Measurements from ENCODE around the gene CSTF2. TPM values are rescaled to one million over a fixed set of nuclear protein-coding genes. Genes with fewer than 3 reads are reported as not detected.
"Not testable (repeated sequence)": the region's sequence is repeated elsewhere in the genome, so short reads cannot be mapped to it uniquely, and the experiment has no call there.

The CSTF2 gene
- polyA plus RNA-seq (2013, experiment 1 of 2; ENCODE audit: insufficient read length), result 13.7 TPM
- 13.7 TPM for polyA plus RNA-seq (2013, experiment 2 of 2; ENCODE audit: insufficient read length)

GRCh38 chrX:100819837-100820666 is at the start of gene CSTF2:
TSS of gene CSTF2 (plus strand) at chrX:100820391. CDS start at chrX:100820417, 26 bp downstream.
- peak; percentile 82 for DNase-seq

GRCh38 chrX:100796371-100796770 is 23.8 kb upstream of the CSTF2 start:
- DNase-seq, result not testable (repeated sequence)

DNA sequence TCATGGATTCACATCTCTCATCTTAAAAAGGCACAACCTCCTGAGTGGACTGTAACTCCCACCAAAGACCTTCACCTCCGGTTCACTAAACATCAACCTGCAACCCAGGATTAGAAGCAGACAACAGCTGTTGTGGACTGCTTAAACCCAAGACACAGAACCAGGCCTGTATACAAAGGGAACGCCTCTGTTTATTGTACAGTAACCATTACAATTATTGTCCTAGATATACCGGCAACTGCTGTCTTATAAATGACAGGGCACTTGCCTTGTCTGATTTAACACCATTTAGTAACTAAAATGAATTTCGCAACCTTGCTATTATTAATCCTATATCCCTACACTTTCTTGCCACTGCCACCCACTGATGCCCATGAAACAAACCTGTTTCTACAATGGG is 22.8 kb upstream of the CSTF2 start:
- no peak for DNase-seq

DNA sequence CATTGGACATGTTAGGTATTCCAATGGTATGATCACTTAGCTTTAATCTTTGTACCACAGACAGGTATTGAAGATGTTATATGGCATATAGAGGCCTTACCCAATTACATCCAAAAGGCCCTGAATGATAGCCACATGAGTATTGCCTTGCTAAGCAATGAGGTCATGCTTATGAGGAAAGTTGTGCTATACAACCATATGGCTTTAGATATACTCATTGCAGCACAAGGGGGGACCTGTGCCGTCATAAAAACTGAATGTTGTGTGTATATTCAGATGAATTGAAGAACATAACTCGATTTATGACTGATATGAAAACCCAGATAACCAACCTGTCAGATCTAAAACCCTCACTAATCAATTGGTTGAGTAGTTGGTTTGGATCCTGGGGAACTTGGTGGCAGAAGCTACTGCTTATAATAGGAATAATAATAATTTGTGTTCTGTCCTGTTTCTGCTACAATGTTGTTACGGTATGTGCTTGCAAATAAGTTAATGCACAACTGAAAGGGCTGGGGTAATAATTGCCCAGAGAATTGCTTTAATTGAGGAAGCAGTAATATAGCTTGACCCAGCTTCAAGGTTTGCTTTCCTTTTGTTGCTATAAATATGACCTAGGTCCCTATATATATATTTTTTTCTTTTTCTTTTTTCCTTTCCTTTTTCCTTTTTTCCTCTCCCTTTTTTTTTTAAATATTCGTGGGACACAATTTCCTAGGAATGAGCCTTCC is 21.5 kb upstream of the CSTF2 start:
- no peak for DNase-seq

DNA sequence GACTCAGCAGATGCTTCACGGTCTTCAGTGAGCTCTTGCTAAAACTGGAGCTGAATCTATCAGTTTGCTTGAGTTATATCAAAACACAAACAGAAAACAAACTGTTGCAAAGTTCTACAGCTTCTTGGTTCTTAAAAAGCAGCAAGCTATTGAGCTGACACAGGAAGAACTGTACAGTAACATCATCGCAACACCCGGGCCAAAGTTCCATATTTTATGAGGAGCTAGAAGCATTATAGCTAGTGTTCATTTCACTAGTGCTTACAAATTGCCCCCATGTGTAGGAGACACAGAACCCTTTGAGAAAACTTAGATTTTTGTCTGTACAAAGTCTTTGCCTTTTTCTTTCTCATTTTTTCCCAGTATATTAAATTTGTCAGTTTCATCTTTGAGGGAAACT is 17.3 kb upstream of the CSTF2 start:
- DNase-seq, result no peak

- DNase-seq, result no peak
Measured at GRCh38 chrX:100804780-100805179, 15.4 kb upstream of the CSTF2 start.

- not testable (repeated sequence) for DNase-seq
Measured at GRCh38 chrX:100808265-100808664, 11.9 kb upstream of the CSTF2 start.

- no peak for DNase-seq
Measured at GRCh38 chrX:100812216-100813158, 7.7 kb upstream of the CSTF2 start.

DNA sequence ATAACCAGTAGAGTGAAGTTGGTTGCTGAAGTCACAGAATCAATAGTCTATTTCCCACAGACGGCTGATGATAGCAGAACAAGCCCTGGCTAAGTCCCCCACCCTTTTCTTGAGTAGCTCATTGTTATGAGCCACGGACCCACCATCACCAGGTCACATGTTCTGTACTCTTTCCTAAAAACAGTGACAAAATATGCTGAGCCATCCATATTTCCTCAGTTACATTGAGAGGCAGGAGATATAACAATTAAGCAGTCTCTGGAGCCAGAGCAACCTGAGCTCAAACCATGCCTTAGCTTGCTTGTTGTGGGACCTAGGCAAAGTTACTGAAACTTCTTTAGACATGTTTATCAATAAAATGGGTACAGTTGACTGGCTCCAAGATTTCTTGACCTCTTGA is 2.9 kb upstream of the CSTF2 start:
- DNase-seq, result no peak

- DNase-seq, result no peak
Measured at GRCh38 chrX:100819534-100819836, 706 bp upstream of the CSTF2 start.

GRCh38 chrX:100829730-100830129 is 9.5 kb downstream of the CSTF2 start:
- no peak for DNase-seq

GRCh38 chrX:100830143-100830542 is 10.0 kb downstream of the CSTF2 start:
- DNase-seq, result no peak

GRCh38 chrX:100830547-100830946 is 10.4 kb downstream of the CSTF2 start:
- DNase-seq, result no peak

- DNase-seq, result no peak
Measured at GRCh38 chrX:100831219-100831946, 11.2 kb downstream of the CSTF2 start.

- no peak for DNase-seq
Measured at GRCh38 chrX:100850317-100850716, 30.1 kb downstream of the CSTF2 start.

DNA sequence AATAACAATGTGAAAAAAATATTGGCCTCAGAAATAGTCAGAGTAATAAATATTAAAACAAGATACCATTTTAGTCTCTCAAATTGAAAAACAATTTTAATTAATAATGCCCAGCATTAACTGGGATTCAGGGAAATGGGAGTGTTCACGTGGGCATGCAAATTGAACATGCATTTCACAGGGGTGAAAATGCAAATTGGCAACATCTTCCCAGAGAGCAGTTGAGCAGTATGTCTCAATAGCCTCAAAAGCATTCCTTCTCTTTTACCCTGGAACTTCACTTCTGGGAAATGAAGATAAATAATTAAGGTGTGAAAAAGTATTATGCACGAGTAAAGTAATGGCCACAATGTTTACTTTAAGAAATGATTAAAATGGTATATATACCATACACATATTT is 32.6 kb downstream of the CSTF2 start:
- DNase-seq, result no peak

DNA sequence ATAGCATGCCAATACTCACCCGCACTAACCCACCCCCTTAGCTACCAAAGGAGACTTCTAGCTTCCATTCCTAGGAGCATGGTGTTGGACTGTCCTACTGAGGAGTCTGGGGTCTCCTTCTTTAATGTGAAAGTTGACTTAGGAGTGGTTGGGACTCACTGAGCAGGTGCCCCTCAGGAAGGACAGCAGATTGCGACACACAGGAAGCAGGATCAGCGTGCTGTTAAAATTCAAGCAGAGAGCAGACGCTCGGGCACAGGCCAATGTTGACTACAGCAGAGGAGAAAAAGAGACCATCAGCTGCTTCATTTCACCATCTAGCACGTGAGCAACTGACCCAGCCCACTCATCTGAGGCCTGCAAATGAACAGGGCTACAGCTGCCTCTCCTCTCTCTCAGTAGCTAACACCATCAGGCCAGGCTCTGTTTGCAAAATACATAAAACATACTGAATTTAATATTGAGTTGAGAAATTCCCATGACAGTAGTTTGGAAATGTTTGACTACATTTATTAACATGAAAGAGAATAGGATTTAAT is 43.2 kb downstream of the CSTF2 start:
- no peak for DNase-seq

- DNase-seq, result no peak
Measured at GRCh38 chrX:100864657-100865391, 44.6 kb downstream of the CSTF2 start.

DNA sequence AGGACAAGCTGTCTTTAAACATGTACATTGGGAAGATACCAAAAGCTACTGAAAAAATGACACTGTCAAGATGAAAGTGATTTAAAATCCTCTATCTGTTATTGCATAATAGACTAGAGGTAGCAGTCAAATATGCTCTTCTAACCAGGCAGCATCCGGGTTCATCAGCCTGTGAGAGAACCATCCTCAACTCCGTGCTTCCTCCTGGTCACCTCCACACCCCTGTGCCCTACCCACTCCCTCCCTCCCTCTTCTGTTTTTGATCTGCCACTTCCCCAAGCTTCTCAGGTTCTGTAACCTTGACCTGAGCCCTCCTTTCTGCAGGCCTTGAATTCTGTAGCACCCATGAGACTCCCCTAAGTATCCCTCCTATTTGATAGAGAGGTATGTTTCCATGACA is 48.1 kb downstream of the CSTF2 start:
- DNase-seq, result no peak

- DNase-seq, result no peak
Measured at GRCh38 chrX:100870527-100870926, 50.3 kb downstream of the CSTF2 start.
